ENCODE results near the gene RAC2.

DNA sequence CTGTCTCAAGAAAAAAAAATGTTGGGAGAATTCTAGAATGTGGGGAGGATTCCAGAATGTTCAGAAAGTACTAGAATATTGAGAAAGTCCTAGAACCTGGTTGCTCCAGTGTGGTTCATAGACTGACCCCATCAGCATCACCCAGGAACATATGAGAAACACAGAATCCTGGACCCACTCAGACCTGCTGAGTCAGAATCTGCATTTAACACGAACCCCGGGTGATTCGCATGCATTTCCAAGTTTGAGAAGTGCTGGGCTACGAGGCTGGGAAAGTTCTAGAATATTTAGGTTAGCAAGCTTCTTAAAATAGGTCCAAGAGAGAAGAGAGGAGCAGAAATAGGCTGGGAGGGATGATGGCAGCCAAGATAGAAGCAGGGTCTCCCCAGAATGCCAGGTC, 62.4 kb downstream of the RAC2 start:
- TF ChIP-seq, protein P1, sequence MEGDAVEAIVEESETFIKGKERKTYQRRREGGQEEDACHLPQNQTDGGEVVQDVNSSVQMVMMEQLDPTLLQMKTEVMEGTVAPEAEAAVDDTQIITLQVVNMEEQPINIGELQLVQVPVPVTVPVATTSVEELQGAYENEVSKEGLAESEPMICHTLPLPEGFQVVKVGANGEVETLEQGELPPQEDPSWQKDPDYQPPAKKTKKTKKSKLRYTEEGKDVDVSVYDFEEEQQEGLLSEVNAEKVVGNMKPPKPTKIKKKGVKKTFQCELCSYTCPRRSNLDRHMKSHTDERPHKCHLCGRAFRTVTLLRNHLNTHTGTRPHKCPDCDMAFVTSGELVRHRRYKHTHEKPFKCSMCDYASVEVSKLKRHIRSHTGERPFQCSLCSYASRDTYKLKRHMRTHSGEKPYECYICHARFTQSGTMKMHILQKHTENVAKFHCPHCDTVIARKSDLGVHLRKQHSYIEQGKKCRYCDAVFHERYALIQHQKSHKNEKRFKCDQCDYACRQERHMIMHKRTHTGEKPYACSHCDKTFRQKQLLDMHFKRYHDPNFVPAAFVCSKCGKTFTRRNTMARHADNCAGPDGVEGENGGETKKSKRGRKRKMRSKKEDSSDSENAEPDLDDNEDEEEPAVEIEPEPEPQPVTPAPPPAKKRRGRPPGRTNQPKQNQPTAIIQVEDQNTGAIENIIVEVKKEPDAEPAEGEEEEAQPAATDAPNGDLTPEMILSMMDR (IDR thresholded peaks at IDR 0.05), result no peak
- TF ChIP-seq EP300 (IDR thresholded peaks at IDR 0.05), result no peak
